Body of pancreas (tissue), 4 donors: ENCODE results near the gene GAPVD1. TPM values are rescaled to one million over a fixed set of nuclear protein-coding genes. Genes with fewer than 3 reads are reported as not detected.

Source experiments
- ATAC-seq: fragments of 150-250 bp; one replicate; pipeline ENCODE4 v1.9.1; 2016
- DNase-seq, 4 donors: peaks; one replicate each; pipeline ENCODE4 v3.0.0-alpha.2; 2019
- H3K27ac ChIP-seq, 4 donors: fragments of 200-600 bp; sonication (generic); 1 replicate in 3 of 4; 2 replicates in 1 of 4; pipeline versions ENCODE4 v1.5.1 to v1.6.1; 2016 to 2019; ENCODE audit warnings: mild to moderate bottlenecking in 1 of 4, mixed read lengths in 1 of 4, moderate library complexity in 1 of 4
- H3K27me3 ChIP-seq, 2 donors: fragments of 200-600 bp; sonication (generic); one replicate each; pipeline ENCODE4 v1.6.0; 2016; ENCODE audit warnings: mild to moderate bottlenecking in 1 of 2
- H3K36me3 ChIP-seq, 2 donors: fragments of 200-600 bp; sonication (generic); replicated peaks in 1 of 2; 2 replicates each; pipeline ENCODE4 v1.5.1; 2016; ENCODE audit warnings: low read depth in 2 of 2; ENCODE audit not compliant: insufficient read depth in 1 of 2
- H3K4me1 ChIP-seq: fragments of 200-600 bp; sonication (generic); one replicate; pipeline ENCODE4 v1.6.0; 2016
- H3K4me3 ChIP-seq, 2 donors: fragments of 200-600 bp; sonication (generic); 1 replicate in 1 of 2; 2 replicates in 1 of 2; pipeline ENCODE4 v1.5.1; 2016 to 2019
- H3K9me3 ChIP-seq, 3 donors: fragments of 200-600 bp; sonication (generic); 1 replicate in 2 of 3; 2 replicates in 1 of 3; pipeline ENCODE4 v1.5.1; 2016
- CTCF ChIP-seq, 7 experiments: fragments of 450-650 bp in 4 of 7; fragments of 200-600 bp in 3 of 7; sonication (generic) in 3 of 7; IDR thresholded peaks; one replicate each; pipeline ENCODE4 v1.5.1; 2016 to 2019; ENCODE audit warnings: antibody characterized with exemption in 7 of 7
- POLR2A ChIP-seq, 3 donors: fragments of 450-650 bp; IDR thresholded peaks; one replicate each; pipeline ENCODE4 v1.6.1; 2016; ENCODE audit warnings: antibody characterized with exemption in 3 of 3, mild to moderate bottlenecking in 2 of 3
- WGBS, 2 donors: methylation state at CpG; one replicate each; pipeline ENCODE4 v1.1.5; 2017; 5-methylcytosine and 5-hydroxymethylcytosine counted together
- intact Hi-C: fragments of 100-400 bp; cut with DNase I; formaldehyde crosslinking; loops from one replicate; pipeline ENCODE4 v1.15.1; 2023
- total RNA-seq, 2 donors: library from RNA; depleted of rRNA; stranded (reverse); fragments of >200 nt; gene quantifications; one replicate each; pipeline ENCODE4 v1.1.0, GENCODE V29; 2016

Gene GAPVD1
- total RNA-seq, 2 donors from 2014 or later = 25.7 to 48.8 TPM

GRCh38 chr9:125366676-125367075, 105.0 kb downstream of the GAPVD1 start:
- no peaks in the 10 kb centered on the region for H3K27me3 ChIP-seq
- TF ChIP-seq CTCF (IDR thresholded peaks at IDR 0.05) = no peak
- TF ChIP-seq POLR2A (IDR thresholded peaks at IDR 0.05) = no peak
- DNase-seq = no peak
- no peak for ATAC-seq
- 91 to 94% methylated on average over 5 of the region's 5 CpGs for WGBS, 2 donors
- no peak overlapping the region for H3K4me3 ChIP-seq
- H3K4me1 ChIP-seq = no peaks in the 10 kb centered on the region
- no peaks in the 10 kb centered on the region for H3K9me3 ChIP-seq
- no peak overlapping the region for H3K27ac ChIP-seq
- peaks cover 0 to 10% of the 10 kb centered on the region in 2 donors for H3K36me3 ChIP-seq
- intact Hi-C loops = no loop called here

- Histone ChIP-seq H3K4me3 (no peak overlapping the region), H3K27me3 (no peaks in the 10 kb centered on the region), H3K9me3 (no peaks in the 10 kb centered on the region), H3K36me3 (no peaks in the 10 kb centered on the region), H3K27ac (no peak overlapping the region), H3K4me1 (peaks cover 8% of the 10 kb centered on the region)
- WGBS, 2 donors = 79 to 94% methylated on average over 8 of the region's 8 CpGs
- ATAC-seq (no peak), DNase-seq (no peak)
- TF ChIP-seq CTCF (IDR thresholded peaks at IDR 0.05) = no peak
- TF ChIP-seq POLR2A (IDR thresholded peaks at IDR 0.05) = no peak
- intact Hi-C loops = loop anchor here (10.0 kb wide), 1 partner anchor 586 kb away; no protein-coding TSS in a partner anchor
Measured at GRCh38 chr9:125370786-125371185, 109.2 kb downstream of the GAPVD1 start.

GRCh38 chr9:125372441-125373226, 111.0 kb downstream of the GAPVD1 start:
- no peaks in the 10 kb centered on the region for H3K36me3 ChIP-seq
- H3K4me3 ChIP-seq = no peak overlapping the region
- H3K9me3 ChIP-seq = no peaks in the 10 kb centered on the region
- DNase-seq (no peak), ATAC-seq (no peak)
- 65 to 70% methylated on average over 6 to 9 of the region's 9 CpGs for WGBS, 2 donors
- TF ChIP-seq CTCF (IDR thresholded peaks at IDR 0.05) (no peak), POLR2A (IDR thresholded peaks at IDR 0.05) (no peak)
- intact Hi-C loops = loop anchor here (10.0 kb wide), 1 partner anchor 588 kb away; no protein-coding TSS in a partner anchor
- no peak overlapping the region for H3K27ac ChIP-seq
- peaks cover 21% of the 10 kb centered on the region for H3K4me1 ChIP-seq
- no peaks in the 10 kb centered on the region for H3K27me3 ChIP-seq

GRCh38 chr9:125374443-125375309, 113.0 kb downstream of the GAPVD1 start:
- no peak overlapping the region for H3K4me3 ChIP-seq
- H3K36me3 ChIP-seq = no peaks in the 10 kb centered on the region
- no peaks in the 10 kb centered on the region for H3K27me3 ChIP-seq
- peaks cover 29% of the 10 kb centered on the region for H3K4me1 ChIP-seq
- H3K27ac ChIP-seq = no peak overlapping the region
- ATAC-seq (peak; percentile 80), DNase-seq (peak; percentile 64 to 70 (median 66))
- intact Hi-C loops = loop anchor here (10.0 kb wide), 1 partner anchor 590 kb away; no protein-coding TSS in a partner anchor
- no peaks in the 10 kb centered on the region for H3K9me3 ChIP-seq
- WGBS, 2 donors = 9 to 18% methylated on average over 15 to 24 of the region's 24 CpGs
- TF ChIP-seq POLR2A (IDR thresholded peaks at IDR 0.05) (no peak), CTCF (IDR thresholded peaks at IDR 0.05) (peak; percentile 62 to 90 (median 85))
